A375 (cell line): ENCODE measurements around the gene MFSD6L. TPM values are rescaled to one million over a fixed set of nuclear protein-coding genes. Genes with fewer than 3 reads are reported as not detected.

Experiments
- total RNA-seq: library from RNA; depleted of rRNA; stranded (reverse); fragments of >200 nt; shearing (Covaris generic); gene quantifications from 2 replicates; pipeline ENCODE4 v1.2.3, GENCODE V29; 2014; rRNA removed

Gene MFSD6L, protein sequence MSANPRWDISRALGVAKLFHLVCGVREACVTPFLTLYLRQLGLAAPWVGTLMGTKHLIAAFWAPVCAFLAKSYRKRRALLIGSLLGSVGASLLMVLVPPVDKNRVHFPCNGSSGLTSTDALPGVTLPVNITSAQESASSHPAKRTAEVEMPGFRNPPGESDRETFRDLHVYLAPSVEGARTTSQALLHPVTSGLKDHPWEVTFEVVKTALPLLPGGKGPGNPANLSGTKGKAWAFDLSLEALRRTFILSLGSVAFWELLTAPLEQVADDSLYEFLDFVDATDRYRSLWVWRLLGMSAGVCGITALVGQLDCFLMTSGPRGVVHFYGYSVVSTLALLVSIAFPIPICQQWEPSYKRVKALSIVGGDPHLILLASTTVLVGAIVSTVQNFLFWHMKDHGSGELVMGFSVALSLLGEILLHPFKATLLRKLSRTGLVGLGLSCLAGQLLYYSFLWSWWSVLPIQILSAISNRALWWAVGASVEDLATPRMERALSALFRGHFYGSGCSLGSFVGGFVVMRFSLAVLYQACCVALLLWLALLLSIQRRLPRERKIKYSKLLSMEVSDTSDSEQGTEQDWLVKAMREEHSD
- not detected in 2 replicates for total RNA-seq

DNA sequence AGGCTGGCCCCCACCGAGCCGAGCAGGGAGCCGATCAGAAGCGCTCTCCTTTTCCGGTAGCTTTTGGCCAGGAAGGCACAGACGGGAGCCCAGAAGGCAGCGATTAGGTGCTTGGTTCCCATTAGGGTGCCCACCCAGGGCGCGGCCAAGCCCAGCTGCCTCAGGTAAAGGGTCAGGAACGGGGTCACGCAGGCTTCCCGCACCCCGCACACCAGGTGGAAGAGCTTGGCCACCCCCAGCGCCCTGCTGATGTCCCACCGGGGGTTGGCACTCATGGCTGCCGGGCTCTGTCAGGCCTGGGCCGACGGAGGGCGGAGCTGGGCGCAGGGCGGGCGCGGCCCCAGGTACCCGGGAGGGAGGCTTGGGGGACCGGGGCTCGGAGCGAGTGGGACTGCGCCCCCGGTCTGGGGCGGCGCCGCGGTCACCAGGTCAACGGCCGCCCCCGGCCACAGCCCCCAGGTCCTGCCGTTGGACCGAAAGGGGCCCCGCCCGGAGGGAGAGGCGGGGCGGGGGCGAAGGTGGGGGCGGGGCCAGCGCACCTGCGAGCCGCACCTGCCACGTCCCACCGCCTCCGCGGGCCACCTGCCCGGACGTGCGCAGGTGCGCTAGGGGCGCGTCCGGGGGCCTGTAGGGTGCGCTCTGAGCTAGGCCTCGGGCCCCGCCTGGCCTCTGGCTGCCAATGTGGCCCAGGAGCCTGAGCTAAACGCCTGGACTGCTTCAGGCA is at the start of gene MFSD6L:
Gene MFSD6L, minus strand, starts transcription at position 520 of the 724 bp plus-strand sequence. Its CDS starts 245 bp downstream, at position 275.

DNA sequence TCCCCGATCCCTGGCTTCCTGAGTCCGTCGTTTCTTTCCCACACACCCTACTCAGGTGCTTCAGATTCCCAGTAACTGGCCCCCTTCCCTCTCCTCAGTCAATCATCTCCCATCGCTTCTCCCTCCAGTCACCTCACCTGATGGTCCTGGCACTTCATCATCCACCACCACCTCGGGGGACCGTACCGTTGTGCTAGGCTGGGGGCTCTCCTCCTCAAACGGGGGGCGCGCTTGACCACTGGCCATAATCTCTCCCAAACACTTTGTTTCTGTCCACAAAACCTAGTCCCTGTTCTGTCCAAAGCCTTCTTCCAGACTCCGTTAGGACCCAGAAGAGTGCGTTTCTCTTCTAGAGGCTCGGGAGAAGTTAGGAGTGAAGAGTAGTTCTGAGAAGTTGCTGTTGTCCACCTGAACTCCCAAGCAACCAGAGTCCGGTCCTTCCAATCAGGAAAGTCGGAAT is 41.0 kb downstream of the MFSD6L start, which contains the start of gene SPDYE4:
Gene SPDYE4, minus strand, starts transcription at position 410 of the 460 bp plus-strand sequence. Its CDS starts 164 bp downstream, at position 246.

Other genes starting within 250 kb of the MFSD6L start
- gene MYH10, start 168.6 kb downstream of the MFSD6L start, total RNA-seq = 95.0 and 96.8 TPM in 2 replicates
- gene CCDC42, start 54.5 kb downstream of the MFSD6L start, total RNA-seq = not detected in 2 replicates
- gene SPDYE4, start 40.8 kb downstream of the MFSD6L start, total RNA-seq = not detected in 2 replicates
- 0.04 TPM in 1 of 2 replicates, not detected in the other for gene PIK3R6, start 68.3 kb upstream of the MFSD6L start, total RNA-seq
- gene PIK3R5, start 166.3 kb upstream of the MFSD6L start, total RNA-seq = not detected in 2 replicates
- gene NTN1, start 222.1 kb upstream of the MFSD6L start, total RNA-seq = 0.32 and 0.49 TPM in 2 replicates